ENCODE results near the gene RTP2. TPM values are rescaled to one million over a fixed set of nuclear protein-coding genes. Genes with fewer than 3 reads are reported as not detected.

Gene RTP2
- total and polyA plus RNA-seq, 2 of the 4 experiments (the other 2 are of a cell fraction) = not detected

DNA sequence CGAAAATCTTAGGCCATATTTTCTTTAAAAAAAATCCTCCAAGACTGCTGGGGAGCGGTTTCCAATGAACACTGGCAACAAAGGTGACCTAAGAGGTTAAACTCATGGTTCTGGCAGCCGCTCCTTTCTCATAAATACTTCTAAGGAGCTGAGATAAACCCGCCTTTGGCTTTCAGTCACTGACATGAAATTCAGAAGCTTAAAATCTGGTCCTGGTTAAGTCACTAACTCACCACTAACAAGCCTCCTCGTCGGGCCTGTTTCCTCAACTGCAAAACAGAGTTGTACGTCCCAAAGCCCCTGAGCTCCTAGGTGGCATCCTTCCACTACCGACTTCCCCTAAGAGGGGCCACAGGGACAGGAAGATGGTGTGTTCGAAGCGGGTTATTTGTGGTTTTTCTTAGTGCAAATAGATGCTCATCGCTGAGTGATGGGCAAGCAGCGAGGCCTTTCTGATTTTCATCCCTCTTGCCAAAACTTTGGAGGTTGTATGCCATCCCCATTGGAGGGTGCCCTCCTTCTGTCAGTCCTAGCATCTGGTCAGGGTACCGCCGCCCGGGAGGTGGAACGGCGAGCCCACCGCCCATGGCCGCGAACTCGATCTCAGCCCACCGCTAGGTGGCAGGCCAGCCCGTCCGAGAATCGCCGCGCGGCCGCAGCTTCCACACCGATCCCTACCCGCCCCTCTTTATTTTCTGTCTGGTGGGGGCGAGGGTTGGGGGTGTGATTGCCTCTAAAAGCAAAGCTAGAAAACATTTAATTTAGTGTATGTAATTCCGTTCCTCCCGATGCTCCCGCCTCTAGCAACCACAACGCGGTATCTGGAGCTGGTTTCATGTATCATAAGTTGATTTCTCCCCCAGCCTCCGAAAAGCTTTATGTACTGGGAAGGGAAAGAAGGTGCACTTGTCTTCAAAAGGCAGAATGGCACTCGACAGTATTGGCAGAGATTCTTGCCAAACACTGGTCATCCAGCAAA lies 38.4 kb upstream of the RTP2 start (continued):
- TF ChIP-seq, protein P1, sequence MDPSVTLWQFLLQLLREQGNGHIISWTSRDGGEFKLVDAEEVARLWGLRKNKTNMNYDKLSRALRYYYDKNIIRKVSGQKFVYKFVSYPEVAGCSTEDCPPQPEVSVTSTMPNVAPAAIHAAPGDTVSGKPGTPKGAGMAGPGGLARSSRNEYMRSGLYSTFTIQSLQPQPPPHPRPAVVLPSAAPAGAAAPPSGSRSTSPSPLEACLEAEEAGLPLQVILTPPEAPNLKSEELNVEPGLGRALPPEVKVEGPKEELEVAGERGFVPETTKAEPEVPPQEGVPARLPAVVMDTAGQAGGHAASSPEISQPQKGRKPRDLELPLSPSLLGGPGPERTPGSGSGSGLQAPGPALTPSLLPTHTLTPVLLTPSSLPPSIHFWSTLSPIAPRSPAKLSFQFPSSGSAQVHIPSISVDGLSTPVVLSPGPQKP (IDR thresholded peaks at IDR 0.05; ENCODE audit: borderline replicate concordance, low read depth, low read length) = no peak
- TF ChIP-seq SMC3 (IDR thresholded peaks at IDR 0.05; ENCODE audit: low read depth, low read length) (peak; percentile 43; the same call in 1 of the 2 replicates), RAD21 (IDR thresholded peaks at IDR 0.05; ENCODE audit: low read length) (peak; percentile 74), MXI1 (IDR thresholded peaks at IDR 0.05; ENCODE audit: borderline replicate concordance, low read depth, low read length) (no peak)
